NCI-H2107 treated with DMSO at 0.1 percent for 48 hours (cell line): ENCODE data around the gene PAK1IP1.
"Not testable (repeated sequence)": the region's sequence is repeated elsewhere in the genome, so short reads cannot be mapped to it uniquely, and the experiment has no call there.

Experiments
- DNase-seq: peaks from one replicate; lab custom pipeline; 2025; ENCODE audit not compliant: unreplicated experiment; lab: John Stamatoyannopoulos, UW

Gene PAK1IP1

GRCh38 chr6:10694302-10695085, at the start of gene PAK1IP1, which contains the start of gene C6orf52:
Gene PAK1IP1, plus strand, starts transcription at chr6:10694972. Its CDS starts 14 bp downstream, at chr6:10694986.
Gene C6orf52, minus strand, starts transcription at chr6:10694616. Its CDS starts 7,066 bp downstream, at chr6:10687550.
- DNase-seq, result peak; percentile 73

GRCh38 chr6:10655508-10656055, 39.2 kb upstream of the PAK1IP1 start:
- no peak for DNase-seq

- no peak for DNase-seq
Observed at GRCh38 chr6:10658910-10659698, 35.7 kb upstream of the PAK1IP1 start.

- DNase-seq, result no peak
Observed at GRCh38 chr6:10659699-10660348, 34.9 kb upstream of the PAK1IP1 start.

- not testable (repeated sequence) for DNase-seq
Observed at GRCh38 chr6:10660431-10661191, 34.2 kb upstream of the PAK1IP1 start.

- no peak for DNase-seq
Observed at GRCh38 chr6:10662207-10662606, 32.6 kb upstream of the PAK1IP1 start.

GRCh38 chr6:10662742-10663141, 32.0 kb upstream of the PAK1IP1 start:
- DNase-seq, result no peak

- not testable (repeated sequence) for DNase-seq
Observed at GRCh38 chr6:10665595-10665994, 29.2 kb upstream of the PAK1IP1 start.

- no peak for DNase-seq
Observed at GRCh38 chr6:10668126-10668917, 26.4 kb upstream of the PAK1IP1 start.

GRCh38 chr6:10676403-10676802, 18.4 kb upstream of the PAK1IP1 start:
- DNase-seq, result no peak

GRCh38 chr6:10678456-10678855, 16.3 kb upstream of the PAK1IP1 start:
- DNase-seq, result no peak

GRCh38 chr6:10681795-10682194, 13.0 kb upstream of the PAK1IP1 start:
- DNase-seq, result no peak

GRCh38 chr6:10682355-10682988, 12.3 kb upstream of the PAK1IP1 start:
- no peak for DNase-seq

- no peak for DNase-seq
Observed at GRCh38 chr6:10684618-10685017, 10.2 kb upstream of the PAK1IP1 start.

GRCh38 chr6:10685092-10685915, 9.5 kb upstream of the PAK1IP1 start:
- DNase-seq, result no peak

- DNase-seq, result no peak
Observed at GRCh38 chr6:10686901-10687300, 7.9 kb upstream of the PAK1IP1 start.

GRCh38 chr6:10687582-10687981, 7.2 kb upstream of the PAK1IP1 start:
- DNase-seq, result no peak

- no peak for DNase-seq
Observed at GRCh38 chr6:10690651-10691445, 3.9 kb upstream of the PAK1IP1 start.
